ENCODE measurements around the gene PLOD1. TPM values are rescaled to one million over a fixed set of nuclear protein-coding genes. Genes with fewer than 3 reads are reported as not detected.
A peak's percentile ranks its signal among the peaks of the same experiment; 100 is the strongest.
"Not testable (repeated sequence)": the region's sequence is repeated elsewhere in the genome, so short reads cannot be mapped to it uniquely, and the experiment has no call there.

Gene PLOD1
- total RNA-seq, 1 donor from 2014 or later, result 54.8 TPM

DNA sequence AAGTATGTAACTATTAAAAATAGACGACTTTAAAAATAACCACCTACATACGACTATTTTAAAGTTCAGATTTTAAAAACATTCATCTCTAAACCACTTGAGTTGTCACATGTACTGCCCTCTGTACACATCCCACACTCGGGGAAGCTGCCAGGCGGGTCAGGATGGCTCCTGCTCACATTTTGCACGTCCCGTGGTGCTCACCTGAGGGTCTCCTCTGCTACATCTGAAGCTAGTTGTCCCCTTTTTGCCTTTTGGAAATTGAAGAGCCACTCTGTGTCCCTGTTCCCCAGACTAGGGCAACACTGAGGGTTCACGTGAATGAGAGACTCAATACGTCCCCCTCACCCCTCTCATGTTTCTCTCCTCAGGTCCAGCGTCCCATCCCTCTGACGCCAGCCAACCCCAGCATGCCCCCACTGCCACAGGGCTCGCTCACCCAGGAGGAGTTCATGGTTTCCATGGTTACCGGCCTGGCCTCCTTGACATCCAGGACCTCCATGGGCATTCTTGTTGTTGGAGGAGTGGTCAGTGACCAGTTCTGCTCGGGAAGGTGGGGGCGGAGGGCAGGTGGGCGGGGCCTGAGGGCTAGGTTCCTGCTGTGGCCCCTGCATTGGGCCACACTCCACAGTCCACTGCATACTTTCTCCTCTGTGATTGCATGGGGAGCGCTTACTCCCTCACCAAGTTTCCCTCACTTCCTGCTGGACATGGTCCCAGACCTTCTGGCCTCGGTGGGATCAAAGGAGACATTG is 71.8 kb downstream of the PLOD1 start:
- no peak for TF ChIP-seq CTCF (IDR thresholded peaks at IDR 0.05; ENCODE audit: insufficient read depth, low read length, severe bottlenecking)
- DNase-seq (ENCODE audit: low read depth) (no peak), FAIRE-seq (no peak)
- Histone ChIP-seq H3K4me3 (ENCODE audit: low read depth, low read length) (no peak overlapping the region), H3K27me3 (ENCODE audit: control insufficient read depth, insufficient read depth, low read length) (no peaks in the 10 kb centered on the region), H3K36me3 (ENCODE audit: control insufficient read depth, insufficient read depth, low read length) (peaks cover 71% of the 10 kb centered on the region)

- Histone ChIP-seq H3K4me3 (ENCODE audit: low read depth, low read length) (no peak overlapping the region), H3K36me3 (ENCODE audit: control insufficient read depth, insufficient read depth, low read length) (peaks cover 71% of the 10 kb centered on the region), H3K27me3 (ENCODE audit: control insufficient read depth, insufficient read depth, low read length) (no peaks in the 10 kb centered on the region)
- no peak for TF ChIP-seq CTCF (IDR thresholded peaks at IDR 0.05; ENCODE audit: insufficient read depth, low read length, severe bottlenecking)
- DNase-seq (ENCODE audit: low read depth) (no peak), FAIRE-seq (no peak)
Measured at GRCh38 chr1:12007204-12007603, 72.7 kb downstream of the PLOD1 start.

DNA sequence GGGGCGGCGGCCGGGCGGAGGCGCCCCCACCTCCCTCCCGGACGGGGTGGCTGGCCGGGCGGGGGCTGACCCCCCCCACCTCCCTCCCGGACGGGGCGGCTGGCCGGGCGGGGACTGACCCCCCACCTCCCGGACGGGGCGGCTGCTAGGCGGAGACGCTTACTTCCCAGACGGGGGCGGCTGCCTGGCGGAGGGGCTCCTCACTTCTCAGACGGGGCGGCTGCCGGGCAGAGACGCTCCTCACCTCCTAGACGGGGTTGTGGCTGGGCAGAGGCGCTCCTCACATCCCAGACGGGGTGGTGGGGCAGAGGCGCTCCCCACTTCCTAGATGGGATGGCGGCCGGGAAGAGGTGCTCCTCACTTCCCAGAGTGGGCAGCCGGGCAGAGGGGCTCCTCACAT is 73.8 kb downstream of the PLOD1 start:
- not testable (repeated sequence) for FAIRE-seq
- peaks cover 67% of the 10 kb centered on the region for H3K36me3 ChIP-seq (ENCODE audit: control insufficient read depth, insufficient read depth, low read length)

GRCh38 chr1:12009318-12009947 is 74.9 kb downstream of the PLOD1 start:
- no peak for TF ChIP-seq CTCF (IDR thresholded peaks at IDR 0.05; ENCODE audit: insufficient read depth, low read length, severe bottlenecking)
- Histone ChIP-seq H3K36me3 (ENCODE audit: control insufficient read depth, insufficient read depth, low read length) (peaks cover 57% of the 10 kb centered on the region), H3K27me3 (ENCODE audit: control insufficient read depth, insufficient read depth, low read length) (no peaks in the 10 kb centered on the region), H3K4me3 (ENCODE audit: low read depth, low read length) (no peak overlapping the region)
- no peak for FAIRE-seq
- DNase-seq (ENCODE audit: low read depth), result no peak

More for the DNA sequence above, 73.8 kb downstream of the PLOD1 start:
- H3K27me3 ChIP-seq (ENCODE audit: control insufficient read depth, insufficient read depth, low read length); DNase-seq (ENCODE audit: low read depth); H3K4me3 ChIP-seq (ENCODE audit: low read depth, low read length): not testable (repeated sequence)

DNA sequence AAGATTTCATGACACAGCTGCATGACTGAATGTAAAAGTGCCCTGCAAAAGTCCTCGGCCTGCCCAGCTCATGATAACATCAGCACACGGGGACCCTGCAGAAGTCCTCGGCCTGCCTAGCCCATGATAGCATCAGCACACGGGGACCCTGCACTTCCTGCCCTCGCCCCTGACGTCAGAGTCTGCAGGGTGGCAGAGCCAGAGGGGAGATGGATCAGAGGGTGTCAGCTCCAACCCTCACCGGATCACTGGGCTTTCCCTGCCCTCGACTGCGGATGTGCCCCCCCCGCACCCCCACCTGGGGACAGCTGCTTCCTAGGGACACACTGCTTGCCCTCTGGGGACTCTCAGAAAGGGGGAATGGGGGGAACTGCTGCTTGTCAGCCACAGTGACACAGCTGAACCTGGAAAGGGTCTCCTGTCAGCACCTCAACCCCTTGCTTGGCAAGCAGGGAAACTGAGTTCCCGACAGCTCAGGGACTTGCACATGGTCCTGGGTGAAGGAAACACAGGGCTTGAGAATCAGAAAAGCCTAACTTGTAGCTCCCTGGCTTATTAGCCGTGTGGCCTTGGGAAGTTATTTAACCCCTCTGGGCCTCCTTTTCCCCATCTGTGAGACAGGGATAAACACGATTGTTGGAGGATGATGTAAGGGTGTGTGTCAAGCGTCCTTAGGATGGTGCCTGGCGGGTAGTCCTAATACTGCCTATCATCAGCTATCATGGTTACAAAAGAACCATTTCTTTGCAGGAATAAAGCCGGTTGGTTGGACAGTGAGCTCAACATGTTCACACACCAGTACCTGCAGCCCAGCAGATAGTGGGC is 76.4 kb downstream of the PLOD1 start:
- Histone ChIP-seq H3K27me3 (ENCODE audit: control insufficient read depth, insufficient read depth, low read length) (no peaks in the 10 kb centered on the region), H3K36me3 (ENCODE audit: control insufficient read depth, insufficient read depth, low read length) (peaks cover 44% of the 10 kb centered on the region), H3K4me3 (ENCODE audit: low read depth, low read length) (no peak overlapping the region)
- DNase-seq (ENCODE audit: low read depth), result no peak
- no peak for TF ChIP-seq CTCF (IDR thresholded peaks at IDR 0.05; ENCODE audit: insufficient read depth, low read length, severe bottlenecking)
- FAIRE-seq, result peak; percentile 75

- Histone ChIP-seq H3K27me3 (ENCODE audit: control insufficient read depth, insufficient read depth, low read length) (no peaks in the 10 kb centered on the region), H3K4me3 (ENCODE audit: low read depth, low read length) (no peak overlapping the region), H3K36me3 (ENCODE audit: control insufficient read depth, insufficient read depth, low read length) (peaks cover 36% of the 10 kb centered on the region)
- TF ChIP-seq CTCF (IDR thresholded peaks at IDR 0.05; ENCODE audit: insufficient read depth, low read length, severe bottlenecking), result no peak
- no peak for FAIRE-seq
- DNase-seq (ENCODE audit: low read depth), result no peak
Measured at GRCh38 chr1:12011998-12012397, 77.5 kb downstream of the PLOD1 start.
